Measurements from ENCODE around the gene B4GALT2.

DNA sequence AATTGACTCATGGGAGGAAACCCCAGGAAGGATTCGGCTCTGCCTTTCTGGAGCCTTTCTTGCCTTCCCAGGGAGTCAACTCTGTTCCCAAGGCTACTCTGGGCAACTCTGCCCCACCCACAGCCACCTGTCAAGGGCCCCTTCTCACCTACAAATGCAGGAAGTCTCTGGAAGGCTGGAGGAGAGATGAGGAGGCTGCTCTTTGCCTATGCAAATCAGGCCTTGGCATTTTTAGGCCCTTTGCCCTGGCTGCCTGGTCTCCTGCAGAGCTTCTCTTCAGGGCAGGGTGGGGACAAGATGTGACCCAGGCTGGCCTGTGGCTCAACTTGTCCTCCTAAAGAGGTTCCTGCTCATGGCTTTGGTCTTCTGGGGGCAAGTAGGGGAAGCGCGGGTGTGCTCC lies 46.8 kb downstream of the B4GALT2 start:
- TF ChIP-seq EP300 (IDR thresholded peaks at IDR 0.05): no peak
- TF ChIP-seq, protein P1, sequence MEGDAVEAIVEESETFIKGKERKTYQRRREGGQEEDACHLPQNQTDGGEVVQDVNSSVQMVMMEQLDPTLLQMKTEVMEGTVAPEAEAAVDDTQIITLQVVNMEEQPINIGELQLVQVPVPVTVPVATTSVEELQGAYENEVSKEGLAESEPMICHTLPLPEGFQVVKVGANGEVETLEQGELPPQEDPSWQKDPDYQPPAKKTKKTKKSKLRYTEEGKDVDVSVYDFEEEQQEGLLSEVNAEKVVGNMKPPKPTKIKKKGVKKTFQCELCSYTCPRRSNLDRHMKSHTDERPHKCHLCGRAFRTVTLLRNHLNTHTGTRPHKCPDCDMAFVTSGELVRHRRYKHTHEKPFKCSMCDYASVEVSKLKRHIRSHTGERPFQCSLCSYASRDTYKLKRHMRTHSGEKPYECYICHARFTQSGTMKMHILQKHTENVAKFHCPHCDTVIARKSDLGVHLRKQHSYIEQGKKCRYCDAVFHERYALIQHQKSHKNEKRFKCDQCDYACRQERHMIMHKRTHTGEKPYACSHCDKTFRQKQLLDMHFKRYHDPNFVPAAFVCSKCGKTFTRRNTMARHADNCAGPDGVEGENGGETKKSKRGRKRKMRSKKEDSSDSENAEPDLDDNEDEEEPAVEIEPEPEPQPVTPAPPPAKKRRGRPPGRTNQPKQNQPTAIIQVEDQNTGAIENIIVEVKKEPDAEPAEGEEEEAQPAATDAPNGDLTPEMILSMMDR (IDR thresholded peaks at IDR 0.05): no peak
